Fibroblast of skin of left quadriceps (primary cell): ENCODE results near the gene CPLX1.
"Not testable (repeated sequence)": the region's sequence is repeated elsewhere in the genome, so short reads cannot be mapped to it uniquely, and the experiment has no call there.

Source experiments
- DNase-seq, 2 experiments: peaks; one replicate each; pipeline ENCODE4 v3.0.0-alpha.2; 2013; ENCODE audit warnings: low read depth in 2 of 2

Gene CPLX1

GRCh38 chr4:776743-777441 is 49.0 kb downstream of the CPLX1 start:
- DNase-seq: no peak

DNA sequence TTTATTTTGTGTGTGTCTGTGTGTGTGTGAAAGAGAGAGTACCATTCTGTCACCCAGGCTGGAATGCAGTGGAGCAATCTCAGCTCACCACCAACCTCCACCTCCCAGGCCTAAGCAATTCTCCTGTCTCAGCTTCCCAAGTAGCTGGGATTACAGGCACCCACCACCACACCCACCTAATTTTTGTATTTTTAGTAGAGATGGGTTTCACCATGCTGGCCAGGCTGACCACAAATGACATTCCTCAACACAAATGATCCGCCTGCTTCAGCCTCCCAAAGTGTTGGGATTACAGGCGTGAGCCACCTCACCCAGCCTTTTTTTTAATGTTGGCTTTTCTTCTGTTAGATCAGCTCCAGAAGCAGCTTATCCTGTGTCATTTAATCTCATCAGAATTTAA is 50.4 kb downstream of the CPLX1 start:
- DNase-seq: not testable (repeated sequence)

- not testable (repeated sequence) for DNase-seq
Measured at GRCh38 chr4:774419-775092, 51.4 kb downstream of the CPLX1 start.

DNA sequence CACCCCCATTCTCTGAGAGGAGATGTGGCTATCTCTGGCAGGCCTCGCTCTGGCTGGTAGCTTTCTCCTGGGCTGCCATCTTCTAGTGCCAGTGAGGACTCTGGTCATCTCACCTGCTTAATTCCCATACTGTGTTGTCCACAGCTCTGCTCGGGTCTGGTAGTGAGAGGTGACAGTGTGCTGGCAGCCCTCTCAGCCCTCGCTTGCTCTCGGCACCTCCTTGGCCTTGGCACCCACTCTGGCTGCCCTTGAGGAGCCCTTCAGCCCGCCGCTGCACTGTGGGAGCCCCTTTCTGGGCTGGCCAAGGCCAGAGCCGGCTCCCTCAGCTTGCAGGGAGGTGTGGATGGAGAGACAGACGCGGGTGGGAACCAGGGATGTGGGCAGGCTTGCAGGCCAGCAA is 52.7 kb downstream of the CPLX1 start:
- DNase-seq: no peak

DNA sequence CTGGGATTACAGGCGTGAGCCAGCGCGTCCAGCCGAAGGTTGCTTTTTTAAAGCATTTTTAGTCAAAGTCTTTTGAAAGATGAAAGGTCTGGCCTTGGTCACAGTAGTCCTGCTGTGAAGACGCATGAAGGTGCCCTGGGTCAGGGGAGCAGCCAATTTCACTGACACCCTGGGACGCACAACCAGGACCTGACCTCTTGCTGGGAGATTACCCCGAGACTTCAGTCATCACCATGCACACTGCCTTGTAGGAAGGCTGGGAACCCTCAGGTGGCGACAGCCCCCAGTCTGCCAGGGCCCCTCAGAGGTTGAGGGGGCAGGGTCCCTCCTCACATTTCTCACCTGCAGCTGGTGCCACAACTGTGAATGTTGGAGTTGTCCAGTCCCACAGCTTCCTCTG is 53.2 kb downstream of the CPLX1 start:
- no peak for DNase-seq

GRCh38 chr4:772118-772517 is 53.8 kb downstream of the CPLX1 start:
- DNase-seq: no peak

DNA sequence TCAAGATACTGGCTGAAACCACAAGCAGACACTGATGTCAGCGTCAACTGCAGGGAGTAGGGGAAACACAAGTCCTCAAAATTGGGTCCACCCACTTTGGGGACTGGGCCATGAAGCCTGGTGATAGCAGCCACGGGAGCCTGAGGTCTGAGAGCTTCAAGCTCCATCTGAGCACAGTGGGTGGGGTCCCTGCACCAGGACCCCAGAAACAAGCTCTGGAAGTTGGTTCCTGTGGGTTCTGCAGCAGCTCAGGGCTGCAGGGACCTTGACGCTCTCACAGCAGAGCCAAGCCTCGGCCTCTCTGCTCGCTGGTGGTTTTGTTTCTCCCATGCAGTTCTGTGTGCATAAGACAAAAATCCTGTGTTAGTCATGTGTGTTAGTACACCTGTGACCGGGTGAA is 54.5 kb downstream of the CPLX1 start:
- no peak for DNase-seq

DNA sequence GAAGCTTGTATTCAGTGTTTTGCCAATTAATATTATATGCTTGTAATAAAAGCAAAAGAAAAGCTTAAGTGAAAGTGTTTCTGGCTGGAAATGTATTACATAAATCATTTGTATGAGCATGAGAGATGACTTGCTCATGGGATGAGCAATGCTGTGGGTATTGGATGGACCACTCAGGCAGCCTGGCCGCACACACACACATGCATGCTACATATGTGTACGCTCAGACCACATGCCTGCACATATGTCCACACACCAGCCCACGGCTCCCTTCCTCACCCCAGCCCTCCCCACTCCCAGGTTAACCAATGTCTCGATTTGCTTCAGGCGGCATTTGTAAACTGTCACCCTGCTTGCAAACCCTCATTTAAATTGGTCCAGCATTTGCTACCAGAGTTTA is 55.9 kb downstream of the CPLX1 start:
- DNase-seq: no peak

- DNase-seq: no peak
Measured at GRCh38 chr4:769511-769910, 56.4 kb downstream of the CPLX1 start.

DNA sequence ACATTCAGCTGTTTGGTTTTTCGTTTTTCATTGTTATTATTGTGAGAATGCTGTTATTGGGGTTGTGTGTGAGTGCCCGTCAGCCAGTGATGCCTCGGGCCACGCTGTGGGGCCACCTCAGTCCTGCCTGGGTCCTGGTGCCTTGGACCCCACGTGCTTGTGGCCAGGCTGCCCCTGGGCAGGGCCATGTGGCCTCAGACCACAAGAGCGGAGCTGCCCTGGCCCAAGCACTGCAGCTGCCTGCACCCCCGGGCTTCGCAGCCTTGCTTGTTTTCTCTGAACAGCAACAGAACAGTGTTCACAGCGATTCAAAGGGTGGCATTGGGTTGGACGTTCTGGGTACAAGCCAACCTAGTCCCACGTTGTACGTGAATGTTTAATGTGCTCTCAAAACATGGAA is 56.9 kb downstream of the CPLX1 start:
- DNase-seq: no peak

GRCh38 chr4:768076-768475 is 57.9 kb downstream of the CPLX1 start:
- DNase-seq: no peak

GRCh38 chr4:766559-767283 is 59.2 kb downstream of the CPLX1 start:
- no peak for DNase-seq

DNA sequence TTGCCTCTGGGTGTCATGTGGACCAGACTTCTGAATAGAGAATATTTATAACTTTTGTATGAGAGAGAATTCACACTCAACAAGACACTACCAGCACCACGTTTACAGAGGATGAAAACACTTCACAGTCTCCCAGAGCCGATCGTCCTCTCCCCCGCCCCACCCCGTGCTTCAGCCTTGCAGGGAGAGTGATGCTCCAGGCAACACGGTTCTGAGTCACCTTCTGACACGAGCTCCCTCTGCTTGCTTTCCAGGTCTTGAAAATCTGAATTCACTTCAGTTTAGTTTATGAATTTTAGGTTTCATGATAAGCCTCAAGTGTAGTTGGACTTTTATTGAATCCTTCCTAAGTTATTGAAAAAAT is 59.8 kb downstream of the CPLX1 start:
- no peak for DNase-seq

DNA sequence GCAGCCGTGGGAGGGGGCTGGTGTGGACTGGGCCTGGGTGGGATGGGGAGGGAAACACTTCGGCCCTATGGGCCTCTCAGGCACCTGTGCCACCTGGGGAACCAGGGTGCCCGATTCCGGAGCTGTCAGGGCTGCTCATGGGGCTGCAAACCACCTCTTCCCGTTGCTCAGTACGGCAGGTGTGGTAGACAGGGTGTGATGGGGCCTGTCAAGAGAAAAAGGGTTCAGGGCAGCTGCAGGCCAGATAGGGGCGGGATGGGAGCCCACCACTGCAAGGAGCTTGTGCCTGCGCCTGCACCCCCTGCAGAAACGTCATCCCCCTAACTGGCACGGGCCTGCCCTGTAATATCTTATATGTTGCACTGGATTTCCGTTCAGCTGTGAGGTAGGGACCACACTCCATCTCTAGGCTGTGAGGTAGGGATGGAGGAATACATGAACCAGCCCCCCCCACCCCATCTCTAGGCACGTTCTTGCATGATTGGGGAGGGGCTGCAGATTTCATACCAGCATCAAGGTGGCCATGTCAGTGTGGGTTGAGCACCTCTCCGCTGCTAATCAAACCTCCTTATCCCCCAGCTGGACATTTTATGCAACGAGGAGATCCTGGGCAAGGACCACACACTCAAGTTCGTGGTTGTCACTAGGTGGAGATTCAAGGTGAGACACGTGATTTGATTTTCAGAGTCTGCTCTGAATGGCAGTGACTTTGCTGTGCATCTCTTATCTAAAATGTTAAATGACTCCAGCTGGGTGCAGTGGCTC is 61.3 kb downstream of the CPLX1 start:
- DNase-seq: no peak

DNA sequence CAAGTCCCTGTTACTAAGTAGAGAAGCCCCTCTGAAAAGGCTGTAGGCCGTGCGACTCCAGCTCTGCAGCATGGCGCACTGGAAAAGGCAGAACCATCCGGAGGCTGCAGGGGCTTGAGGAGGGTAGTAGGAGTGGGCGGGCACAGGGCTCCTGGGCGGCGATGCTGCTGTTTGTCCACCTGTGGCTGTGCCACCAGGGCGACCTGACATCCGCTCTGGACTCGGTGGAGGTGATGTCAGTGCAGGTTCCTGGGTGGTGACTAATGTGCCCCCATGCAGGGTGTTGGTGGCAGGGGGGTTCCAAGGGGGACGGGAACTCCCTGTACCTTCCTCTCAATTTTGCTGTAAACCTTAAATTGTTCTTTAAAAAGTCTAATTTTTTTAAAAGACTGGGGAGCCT is 62.0 kb downstream of the CPLX1 start:
- DNase-seq: no peak

DNA sequence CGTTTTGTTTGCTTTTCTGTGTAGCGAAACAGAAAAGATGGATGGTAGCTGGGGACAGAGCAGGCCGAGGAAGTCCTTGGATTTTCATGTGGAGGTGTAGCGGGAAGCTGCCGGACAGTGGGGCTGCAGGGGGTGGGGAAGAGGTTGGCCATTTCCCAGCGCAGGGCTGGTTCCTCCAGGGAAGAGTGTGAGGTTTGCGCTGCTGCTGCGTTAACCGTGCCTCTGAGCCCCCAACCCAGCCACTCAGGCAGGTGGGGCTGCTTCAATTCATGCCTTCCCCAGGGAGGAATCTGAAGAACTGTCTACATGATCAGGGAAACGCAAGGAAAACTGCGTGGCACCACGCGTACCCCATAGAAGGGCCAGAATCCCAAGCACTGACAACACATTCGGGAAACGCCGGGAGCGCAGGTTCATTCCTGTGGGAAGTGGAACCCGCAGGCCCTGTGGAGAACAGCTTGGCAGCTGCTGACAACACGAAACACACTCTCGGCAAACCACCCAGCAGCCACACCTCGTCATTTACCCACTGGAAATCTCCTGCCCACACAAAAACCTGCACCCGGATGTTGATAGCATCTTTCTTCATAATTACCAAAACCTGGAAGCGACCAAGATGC is 62.6 kb downstream of the CPLX1 start:
- no peak for DNase-seq

DNA sequence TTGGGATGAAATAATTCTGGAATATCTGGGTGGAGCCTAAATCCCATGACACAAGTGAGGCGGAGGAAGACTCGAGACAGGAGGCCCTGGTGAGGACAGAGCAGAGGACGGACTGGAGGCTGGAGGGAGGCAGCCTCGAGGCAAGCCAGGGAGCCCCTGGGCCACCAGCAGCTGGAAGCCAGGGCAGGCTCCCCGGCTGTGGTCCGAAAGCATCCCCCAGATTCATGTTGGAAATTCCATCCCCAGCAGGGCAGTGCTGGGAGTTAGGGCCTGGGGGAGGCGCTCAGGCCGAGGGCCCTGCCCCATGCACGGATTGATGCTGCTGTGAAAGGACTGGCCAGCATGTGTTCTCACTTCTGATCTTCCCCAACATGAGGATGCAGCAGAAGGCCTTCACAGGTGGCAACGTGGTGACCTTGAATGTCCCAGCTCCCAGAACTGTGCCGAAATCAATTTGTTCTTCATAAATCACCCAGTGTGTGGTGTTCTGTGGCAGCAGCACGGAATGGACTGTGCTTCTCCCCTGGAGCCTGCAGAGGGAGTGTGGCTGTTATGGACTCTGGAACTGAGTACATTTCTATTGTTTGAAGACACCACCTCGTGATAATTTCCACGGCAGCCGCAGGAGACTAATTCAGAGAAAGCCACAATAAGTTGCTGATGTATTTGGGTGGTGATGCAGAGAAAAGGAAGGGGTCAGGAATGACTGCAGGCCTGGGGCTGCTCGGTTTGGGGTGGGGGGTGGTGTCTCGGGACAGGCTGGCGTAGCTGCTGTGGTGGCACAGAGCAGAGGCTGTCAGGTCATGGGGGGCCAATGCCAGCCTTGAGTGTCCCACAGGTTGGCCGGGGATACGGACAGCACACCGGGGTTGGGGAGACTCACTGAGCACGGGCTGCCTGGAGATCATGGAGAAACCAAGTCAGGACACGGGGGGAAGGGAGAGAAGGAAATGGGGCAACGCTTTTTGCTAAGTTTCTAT is 63.4 kb downstream of the CPLX1 start:
- DNase-seq: no peak

GRCh38 chr4:761739-762138 is 64.2 kb downstream of the CPLX1 start:
- DNase-seq: no peak

DNA sequence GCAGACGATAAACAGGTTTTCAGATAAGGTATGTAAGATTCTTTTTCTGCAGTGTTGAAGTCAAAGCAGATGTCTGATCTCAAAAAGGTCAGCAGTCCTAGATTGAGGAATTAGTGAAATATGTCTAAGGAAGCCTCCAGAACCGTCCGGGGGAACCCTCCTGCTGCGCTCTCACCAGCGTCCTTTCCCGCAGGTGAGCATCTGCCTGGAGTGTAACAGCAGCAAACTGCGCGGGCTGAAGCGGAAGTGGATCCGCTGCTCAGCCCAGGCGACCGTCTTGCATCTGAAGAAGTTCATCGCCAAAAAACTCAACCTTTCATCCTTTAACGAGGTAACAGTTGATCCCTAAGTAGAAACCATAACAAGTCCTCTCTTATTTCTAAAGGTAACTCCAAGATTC is 64.8 kb downstream of the CPLX1 start:
- DNase-seq: no peak

DNA sequence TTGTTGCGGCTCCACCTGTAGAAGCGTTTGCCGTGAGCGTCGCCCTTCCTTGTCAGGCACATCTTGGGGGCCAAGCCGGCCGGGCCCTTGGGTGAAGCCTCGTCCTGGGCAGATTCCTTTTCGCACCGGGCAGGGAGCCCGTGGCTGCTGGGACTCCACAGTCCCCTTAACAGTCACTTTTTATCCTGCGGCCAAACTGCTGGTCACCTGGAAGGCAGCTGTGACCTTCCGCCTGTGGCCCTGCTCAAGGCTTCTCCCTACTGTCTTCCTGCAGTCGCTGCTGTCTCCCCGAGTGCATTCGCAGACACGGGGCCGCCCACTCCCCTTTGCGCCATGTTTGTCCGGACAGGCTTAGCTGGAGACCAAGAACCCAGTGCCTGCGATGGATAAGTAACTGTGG is 65.3 kb downstream of the CPLX1 start:
- no peak for DNase-seq

- not testable (repeated sequence) for DNase-seq
Measured at GRCh38 chr4:759810-760209, 66.1 kb downstream of the CPLX1 start.
